Heart left ventricle (tissue), 16 donors: ENCODE results near the gene KCNQ1. TPM values are rescaled to one million over a fixed set of nuclear protein-coding genes. Genes with fewer than 3 reads are reported as not detected.

Source experiments
- ATAC-seq, 4 donors: fragments of 200-7000 bp; cut with Tn5 transposase; one replicate each; pipeline ENCODE4 v1.9.1; 2020 to 2022; ENCODE audit warnings: moderate library complexity in 4 of 4, mild to moderate bottlenecking in 3 of 4, moderate number of reproducible peaks in 1 of 4
- DNase-seq, 5 donors: peaks; one replicate each; pipeline ENCODE4 v3.0.0-alpha.2; 2020
- H3K27ac ChIP-seq, 12 donors: fragments of 200-600 bp; sonication (generic) in 4 of 12; one replicate each; pipeline versions ENCODE4 v1.5.0 to v1.8.0; 2016 to 2022; ENCODE audit warnings: mild to moderate bottlenecking in 2 of 12
- H3K27me3 ChIP-seq, 9 donors: fragments of 200-600 bp; sonication (generic) in 2 of 9; one replicate each; pipeline versions ENCODE4 v1.5.1 to v1.8.0; 2016 to 2022; ENCODE audit warnings: mild to moderate bottlenecking in 3 of 9
- H3K36me3 ChIP-seq, 9 donors: fragments of 200-600 bp; sonication (generic) in 2 of 9; one replicate each; pipeline versions ENCODE4 v1.5.0 to v1.8.0; 2018 to 2022; ENCODE audit warnings: mild to moderate bottlenecking in 2 of 9
- H3K4me1 ChIP-seq, 12 donors: fragments of 200-600 bp; sonication (generic) in 4 of 12; one replicate each; pipeline versions ENCODE4 v1.5.0 to v1.8.0; 2016 to 2022; ENCODE audit warnings: mild to moderate bottlenecking in 3 of 12
- H3K4me3 ChIP-seq, 12 donors: fragments of 200-600 bp; sonication (generic) in 4 of 12; one replicate each; pipeline versions ENCODE4 v1.5.0 to v1.8.0; 2017 to 2022; ENCODE audit warnings: mild to moderate bottlenecking in 9 of 12, moderate library complexity in 4 of 12
- H3K9me3 ChIP-seq, 12 donors: fragments of 200-600 bp; sonication (generic) in 4 of 12; one replicate each; pipeline versions ENCODE4 v1.5.0 to v1.8.0; 2016 to 2022; ENCODE audit warnings: mild to moderate bottlenecking in 1 of 12
- CTCF ChIP-seq, 12 donors: fragments of 200-600 bp; sonication (generic) in 4 of 12; IDR thresholded peaks; one replicate each; pipeline versions ENCODE4 v1.5.0 to v1.8.0; 2018 to 2022; ENCODE audit warnings: antibody characterized with exemption in 12 of 12, mild to moderate bottlenecking in 5 of 12
- POLR2A ChIP-seq, 2 donors: fragments of 450-650 bp; IDR thresholded peaks; one replicate each; pipeline ENCODE4 v1.6.1; 2017; ENCODE audit warnings: antibody characterized with exemption in 2 of 2, mild to moderate bottlenecking in 2 of 2, moderate library complexity in 2 of 2
- WGBS, 4 donors: extraction: QIAGEN DNeasy Blood & Tissue Kit in 2 of 4; methylation state at CpG; one replicate each; pipeline versions ENCODE4 v1.1.5 to v1.1.7; 2013 to 2018; 5-methylcytosine and 5-hydroxymethylcytosine counted together
- intact Hi-C, 10 donors: fragments of 100-400 bp; cut with DNase I; formaldehyde crosslinking; loops; one replicate each; pipeline versions ENCODE4 v1.11.1 to v1.14.2; 2022
- polyA plus RNA-seq, 2 donors: library from polyadenylated mRNA; stranded (reverse); fragments of 200-250 nt; gene quantifications; one replicate each; pipeline ENCODE4 v1.2.3, GENCODE V29; 2013
- total RNA-seq, 9 donors: library from RNA; depleted of rRNA in 2 of 9; stranded (reverse); fragments of >200 nt in 2 of 9; fragmentation: NEBNext Ultra II Directional in 3 of 9; extraction: Animal tissue kit (Norgen Biotek cat#: 25700) in 3 of 9; gene quantifications; one replicate each; pipeline versions ENCODE4 v1.1.0 to v1.2.4, GENCODE V29; 2016 to 2023
- donor health status: ischemic (EF 13 %, LVEDD 7.1; RV severe dilation, severe dysfunction).
- donor health status: healthy with polysubstance abuse.
- donor health status: DM: no; HTN: yes; CAD: no.
- donor health status: DM: no; HTN: no; CAD: no.
- donor health status: ischemic (EF 25% LVEDD 6.9; RV normal size, moderate dysfunction).
- donor health status: ischemic (EF 25% LVEDD 5.7; RV mildly dilated, moderate dysfunction).
- donor health status: healthy.
- donor health status: DM: yes; HTN: yes; CAD: no.
- donor health status: ischemic (EF 35%, LVEDD 5.7; RV mildly dilated, moderate dysfunction).
- donor health status: nonischemic (EF 11% LVEDD 7.7; RV severe dilation, severe dysfunction).
- donor health status: DM: yes; HTN: yes; CAD: no.
- donor health status: PGD.
- donor health status: ischemic (EF 29% LVEDD 5.4; RV normal size, mild dysfunction).
- donor health status: nonischemic (EF 23%, LVEDD 6.1; RV moderate dilation, normal function).

KCNQ1 gene
- total and polyA plus RNA-seq, 11 donors: 18.6 to 42.4 (median 31.4) TPM

GRCh38 chr11:2472428-2473186, 27.8 kb downstream of the KCNQ1 start:
- no peaks in the 10 kb centered on the region for H3K27me3 ChIP-seq
- H3K36me3 ChIP-seq: no peaks in the 10 kb centered on the region
- DNase-seq (no peak), ATAC-seq (no peak)
- H3K27ac ChIP-seq: no peak overlapping the region
- WGBS, 4 donors: 72 to 81% (median 80%) methylated on average over 8 of the region's 8 CpGs
- TF ChIP-seq POLR2A (IDR thresholded peaks at IDR 0.05) (no peak), CTCF (IDR thresholded peaks at IDR 0.05) (no peak)
- H3K4me3 ChIP-seq: no peak overlapping the region
- intact Hi-C loops: loop anchor here in 1 of 10 donors (5.0 kb wide), 1 partner anchor 35 kb away; no protein-coding TSS in a partner anchor
- no peaks in the 10 kb centered on the region for H3K9me3 ChIP-seq
- peaks cover 0 to 27% (median 7%) of the 10 kb centered on the region in 12 donors for H3K4me1 ChIP-seq

- Histone ChIP-seq H3K36me3 (no peaks in the 10 kb centered on the region), H3K27me3 (no peaks in the 10 kb centered on the region), H3K9me3 (no peaks in the 10 kb centered on the region), H3K4me3 (no peak overlapping the region), H3K27ac (peak overlapping the region in 5 of 12 donors; percentile 64 to 80 (median 71)), H3K4me1 (peaks cover 0 to 30% (median 7%) of the 10 kb centered on the region in 12 donors)
- TF ChIP-seq POLR2A (IDR thresholded peaks at IDR 0.05) (no peak), CTCF (IDR thresholded peaks at IDR 0.05) (no peak)
- WGBS, 4 donors: 79 to 87% (median 85%) methylated on average over 21 to 27 of the region's 27 CpGs
- intact Hi-C loops: loop anchor here in 1 of 10 donors (5.0 kb wide), 1 partner anchor 34 kb away; no protein-coding TSS in a partner anchor
- ATAC-seq (peak; percentile 42 to 47 (median 45)), DNase-seq (peak in 3 of 5 donors; percentile 38 to 59 (median 39))
Measured at GRCh38 chr11:2473361-2474058, 28.7 kb downstream of the KCNQ1 start.

- Histone ChIP-seq H3K4me3 (no peak overlapping the region), H3K27me3 (no peaks in the 10 kb centered on the region)
Measured at GRCh38 chr11:2474059-2474901, 29.5 kb downstream of the KCNQ1 start.

More at GRCh38 chr11:2474059-2474901, 29.5 kb downstream of the KCNQ1 start:
- intact Hi-C loops: loop anchor here in 1 of 10 donors (5.0 kb wide), 1 partner anchor 33 kb away; no protein-coding TSS in a partner anchor
- peak in 3 of 5 donors; percentile 65 to 88 (median 66) for DNase-seq
- ATAC-seq: peak; percentile 68 to 91 (median 90)
- Histone ChIP-seq H3K36me3 (no peaks in the 10 kb centered on the region), H3K9me3 (peaks cover 0 to 2% (median 0%) of the 10 kb centered on the region in 12 donors), H3K4me1 (peaks cover 0 to 30% (median 7%) of the 10 kb centered on the region in 12 donors), H3K27ac (peak overlapping the region in 7 of 12 donors; percentile 9 to 80 (median 66))
- 60 to 74% (median 70%) methylated on average over 15 to 19 of the region's 19 CpGs for WGBS, 4 donors
- TF ChIP-seq CTCF (IDR thresholded peaks at IDR 0.05) (peak in 3 of 12 donors; percentile 21 to 31 (median 23)), POLR2A (IDR thresholded peaks at IDR 0.05) (no peak)
